ENCODE measurements around the gene RASEF. TPM values are rescaled to one million over a fixed set of nuclear protein-coding genes. Genes with fewer than 3 reads are reported as not detected.
"Not testable (repeated sequence)": the region's sequence is repeated elsewhere in the genome, so short reads cannot be mapped to it uniquely, and the experiment has no call there.

RASEF gene
- total RNA-seq, 2 experiments from 2014 or later: not detected

DNA sequence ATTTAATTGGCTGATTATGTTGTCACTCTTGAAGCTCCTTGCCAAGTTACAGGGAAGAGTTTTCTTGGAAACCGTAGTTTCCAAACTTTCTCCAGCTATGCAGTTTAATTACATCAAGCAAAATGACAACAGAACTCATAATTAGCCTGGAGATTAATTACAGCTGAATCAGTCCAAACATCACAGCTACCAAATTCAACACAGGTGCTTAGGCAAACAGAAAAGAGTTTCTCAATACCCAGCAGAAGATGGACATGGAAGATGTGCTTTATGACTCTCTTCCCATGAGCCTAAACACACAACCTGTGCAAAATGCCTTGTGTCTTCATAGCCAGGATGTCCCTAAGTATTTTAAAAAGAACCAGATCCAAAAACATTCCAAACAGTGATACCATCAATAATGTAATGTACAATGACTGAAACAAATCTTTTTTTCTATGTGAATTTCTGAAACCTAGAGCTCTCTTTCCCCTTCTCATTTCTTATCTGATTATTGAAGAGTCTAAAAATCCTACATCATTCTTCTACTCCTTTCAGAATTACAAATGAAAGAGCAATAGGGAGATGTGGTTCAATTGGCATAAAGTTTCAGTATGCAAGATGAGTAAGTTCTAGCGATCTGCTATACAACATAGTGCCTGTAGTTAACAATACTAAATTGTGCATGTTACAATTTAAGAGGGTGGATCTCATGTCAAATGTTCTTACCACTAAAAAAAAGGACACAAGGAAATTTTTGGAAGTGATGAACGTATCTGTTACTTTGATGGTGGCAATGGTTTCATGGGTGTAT is 124.3 kb downstream of the RASEF start:
- Mint-ChIP-seq H3K27ac (no peak overlapping the region), H3K9me3 (no peaks in the 10 kb centered on the region), H3K4me3 (no peak overlapping the region), H3K4me1 (peaks cover 2% of the 10 kb centered on the region), H3K36me3 (no peaks in the 10 kb centered on the region), H3K27me3 (no peaks in the 10 kb centered on the region)
- no peak for DNase-seq

DNA sequence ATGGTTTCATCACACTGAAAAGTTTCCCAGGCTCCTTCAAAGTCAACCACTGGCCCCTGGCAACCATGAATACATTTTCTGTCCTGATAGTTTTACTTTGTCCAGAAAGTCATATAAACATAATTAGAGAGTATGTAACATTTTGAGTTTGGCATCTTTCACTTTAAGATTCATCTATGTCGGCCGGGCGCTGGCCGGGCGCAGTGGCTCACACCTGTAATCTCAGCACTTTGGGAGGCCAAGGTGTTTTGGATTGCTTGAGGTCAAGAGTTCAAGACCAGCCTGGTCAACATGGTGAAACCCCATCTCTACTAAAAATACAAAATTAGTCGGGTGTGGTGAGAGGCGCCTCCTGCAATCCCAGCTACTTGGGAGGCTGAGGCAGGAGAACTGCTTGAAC is 126.4 kb downstream of the RASEF start:
- not testable (repeated sequence) for H3K36me3 Mint-ChIP-seq, H3K4me3 Mint-ChIP-seq, H3K27me3 Mint-ChIP-seq, H3K27ac Mint-ChIP-seq, H3K9me3 Mint-ChIP-seq, DNase-seq, H3K4me1 Mint-ChIP-seq

- H3K27ac Mint-ChIP-seq: no peak overlapping the region
- no peak for DNase-seq
- H3K9me3 Mint-ChIP-seq: no peaks in the 10 kb centered on the region
- no peaks in the 10 kb centered on the region for H3K27me3 Mint-ChIP-seq
- no peaks in the 10 kb centered on the region for H3K36me3 Mint-ChIP-seq
- peaks cover 2% of the 10 kb centered on the region for H3K4me1 Mint-ChIP-seq
- no peak overlapping the region for H3K4me3 Mint-ChIP-seq
Measured at GRCh38 chr9:82934949-82935348, 128.0 kb downstream of the RASEF start.

DNA sequence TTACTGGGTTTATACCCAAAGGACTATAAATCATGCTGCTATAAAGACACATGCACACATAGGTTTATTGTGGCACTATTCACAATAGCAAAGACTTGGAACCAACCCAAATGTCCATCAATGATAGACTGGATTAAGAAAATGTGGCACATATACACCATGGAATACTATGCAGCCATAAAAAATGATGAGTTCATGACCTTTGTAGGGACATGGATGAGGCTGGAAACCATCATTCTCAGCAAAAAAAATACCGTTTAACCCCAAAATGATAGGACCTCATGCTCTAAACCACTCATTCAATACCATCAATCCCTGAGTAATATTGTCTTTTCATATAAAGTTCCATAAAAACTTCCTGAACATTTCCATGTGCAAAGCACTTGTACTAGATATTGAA is 128.9 kb downstream of the RASEF start:
- not testable (repeated sequence) for DNase-seq, H3K27me3 Mint-ChIP-seq, H3K9me3 Mint-ChIP-seq, H3K4me3 Mint-ChIP-seq, H3K27ac Mint-ChIP-seq, H3K36me3 Mint-ChIP-seq, H3K4me1 Mint-ChIP-seq

GRCh38 chr9:82930116-82930515 is 132.8 kb downstream of the RASEF start:
- H3K27me3 Mint-ChIP-seq: no peaks in the 10 kb centered on the region
- no peaks in the 10 kb centered on the region for H3K9me3 Mint-ChIP-seq
- H3K4me3 Mint-ChIP-seq: no peak overlapping the region
- no peak overlapping the region for H3K27ac Mint-ChIP-seq
- H3K36me3 Mint-ChIP-seq: no peaks in the 10 kb centered on the region
- H3K4me1 Mint-ChIP-seq: no peaks in the 10 kb centered on the region
- no peak for DNase-seq
